Naive B cell (primary cell): ENCODE measurements around the gene PC. TPM values are rescaled to one million over a fixed set of nuclear protein-coding genes. Genes with fewer than 3 reads are reported as not detected.
"Not testable (repeated sequence)": the region's sequence is repeated elsewhere in the genome, so short reads cannot be mapped to it uniquely, and the experiment has no call there.

ENCODE experiments used
- ATAC-seq, 2 donors: fragments of 150-1000 bp; cut with Tn5 transposase; 2 replicates each; pipeline ENCODE4 v1.10.0; 2021; ENCODE audit warnings: low read depth in 2 of 2, mild to moderate bottlenecking in 2 of 2, moderate library complexity in 2 of 2
- DNase-seq: peaks from one replicate; pipeline ENCODE4 v3.0.0; 2022
- H3K27ac Mint-ChIP-seq, 6 donors: one replicate each; pipeline ENCODE4 v1.8.0; 2020 to 2022; ENCODE audit warnings: mild to moderate bottlenecking in 6 of 6, mixed read lengths in 6 of 6, moderate library complexity in 5 of 6, inconsistent platforms in 2 of 6
- H3K27me3 Mint-ChIP-seq, 3 donors: one replicate each; pipeline ENCODE4 v1.8.0; 2021 to 2022; ENCODE audit warnings: mixed read lengths in 3 of 3, mild to moderate bottlenecking in 1 of 3
- H3K36me3 Mint-ChIP-seq, 2 donors: one replicate each; pipeline ENCODE4 v1.8.0; 2020 to 2022; ENCODE audit warnings: mixed read lengths in 2 of 2, inconsistent platforms in 1 of 2, mild to moderate bottlenecking in 1 of 2
- H3K4me1 Mint-ChIP-seq, 3 donors: one replicate each; pipeline ENCODE4 v1.8.0; 2020 to 2022; ENCODE audit warnings: mixed read lengths in 3 of 3, inconsistent platforms in 1 of 3, mild to moderate bottlenecking in 1 of 3, moderate library complexity in 1 of 3
- H3K4me3 Mint-ChIP-seq, 8 donors: one replicate each; pipeline ENCODE4 v1.8.0; 2020 to 2022; ENCODE audit warnings: mild to moderate bottlenecking in 8 of 8, mixed read lengths in 8 of 8, moderate library complexity in 8 of 8, inconsistent platforms in 2 of 8
- H3K9me3 Mint-ChIP-seq, 7 donors: one replicate each; pipeline ENCODE4 v1.8.0; 2020 to 2022; ENCODE audit warnings: mixed read lengths in 7 of 7, mild to moderate bottlenecking in 5 of 7, inconsistent platforms in 2 of 7, moderate library complexity in 1 of 7
- polyA plus RNA-seq, 6 donors: library from polyadenylated mRNA; unstranded; fragments of 300-500 nt; fragmentation: Illumina TruSeq; gene quantifications; one replicate each; pipeline ENCODE4 v1.2.3, GENCODE V29; 2021; ENCODE audit warnings: low read depth in 6 of 6

The PC gene
- polyA plus RNA-seq, 6 donors from 2014 or later: 0.96 to 4.2 (median 1.7) TPM

- peaks cover 0 to 6% of the 10 kb centered on the region in 2 donors for H3K36me3 Mint-ChIP-seq
- H3K9me3 Mint-ChIP-seq: peaks cover 0 to 27% (median 10%) of the 10 kb centered on the region in 7 donors
- H3K27me3 Mint-ChIP-seq: peaks cover 16 to 55% (median 33%) of the 10 kb centered on the region in 3 donors
- H3K4me1 Mint-ChIP-seq: no peaks in the 10 kb centered on the region
- peak within 1 kb of the TSS in 1 of 6 donors; percentile 61 for H3K27ac Mint-ChIP-seq
- DNase-seq (no peak), ATAC-seq (no peak)
- H3K4me3 Mint-ChIP-seq: no peak within 1 kb of the TSS
Measured at GRCh38 chr11:66974724-66975404, 16.7 kb upstream of the PC start, which contains the start of gene C11orf86. Gene C11orf86, plus strand, starts transcription at chr11:66975304. Its CDS starts 59 bp downstream, at chr11:66975363.

GRCh38 chr11:66973956-66974580, 15.9 kb upstream of the PC start:
- ATAC-seq (no peak), DNase-seq (no peak)
- Mint-ChIP-seq H3K36me3 (peaks cover 0 to 6% of the 10 kb centered on the region in 2 donors), H3K4me3 (no peak overlapping the region), H3K27me3 (peaks cover 12 to 53% (median 28%) of the 10 kb centered on the region in 3 donors), H3K9me3 (peaks cover 0 to 20% (median 6%) of the 10 kb centered on the region in 7 donors), H3K27ac (no peak overlapping the region), H3K4me1 (no peaks in the 10 kb centered on the region)

GRCh38 chr11:66971488-66971887, 13.3 kb upstream of the PC start:
- no peak for DNase-seq

GRCh38 chr11:66970807-66971442, 12.7 kb upstream of the PC start:
- H3K27ac Mint-ChIP-seq: peak overlapping the region in 1 of 6 donors; percentile 85
- ATAC-seq (no peak), DNase-seq (no peak)
- peaks cover 0 to 6% of the 10 kb centered on the region in 2 donors for H3K36me3 Mint-ChIP-seq
- H3K4me3 Mint-ChIP-seq: no peak overlapping the region
- H3K9me3 Mint-ChIP-seq: peaks cover 0 to 7% (median 0%) of the 10 kb centered on the region in 7 donors
- peaks cover 0 to 7% (median 0%) of the 10 kb centered on the region in 3 donors for H3K4me1 Mint-ChIP-seq
- H3K27me3 Mint-ChIP-seq: peaks cover 19 to 60% (median 33%) of the 10 kb centered on the region in 3 donors

More at GRCh38 chr11:66971488-66971887, 13.3 kb upstream of the PC start:
- H3K36me3 Mint-ChIP-seq: peaks cover 0 to 6% of the 10 kb centered on the region in 2 donors
- H3K9me3 Mint-ChIP-seq: peaks cover 0 to 7% (median 0%) of the 10 kb centered on the region in 7 donors
- ATAC-seq: no peak
- no peak overlapping the region for H3K27ac Mint-ChIP-seq
- peaks cover 19 to 61% (median 33%) of the 10 kb centered on the region in 3 donors for H3K27me3 Mint-ChIP-seq
- H3K4me3 Mint-ChIP-seq: no peak overlapping the region
- peaks cover 0 to 7% (median 0%) of the 10 kb centered on the region in 3 donors for H3K4me1 Mint-ChIP-seq

GRCh38 chr11:66970371-66970806, 12.2 kb upstream of the PC start:
- ATAC-seq (no peak), DNase-seq (no peak)
- Mint-ChIP-seq H3K9me3 (peaks cover 0 to 7% (median 0%) of the 10 kb centered on the region in 7 donors), H3K4me3 (peak overlapping the region in 1 of 8 donors; percentile 29), H3K27me3 (peaks cover 19 to 60% (median 33%) of the 10 kb centered on the region in 3 donors), H3K4me1 (peaks cover 0 to 7% (median 0%) of the 10 kb centered on the region in 3 donors), H3K27ac (peak overlapping the region in 1 of 6 donors; percentile 85), H3K36me3 (peaks cover 0 to 6% of the 10 kb centered on the region in 2 donors)

- Mint-ChIP-seq H3K9me3 (peaks cover 0 to 7% (median 0%) of the 10 kb centered on the region in 7 donors), H3K27me3 (peaks cover 19 to 65% (median 38%) of the 10 kb centered on the region in 3 donors), H3K4me3 (no peak overlapping the region), H3K4me1 (peaks cover 0 to 7% (median 2%) of the 10 kb centered on the region in 3 donors), H3K36me3 (peaks cover 0 to 6% of the 10 kb centered on the region in 2 donors), H3K27ac (no peak overlapping the region)
- DNase-seq (no peak), ATAC-seq (no peak)
Measured at GRCh38 chr11:66969584-66970225, 11.5 kb upstream of the PC start.

GRCh38 chr11:66967670-66968425, 9.7 kb upstream of the PC start:
- Mint-ChIP-seq H3K4me1 (peaks cover 0 to 7% (median 3%) of the 10 kb centered on the region in 3 donors), H3K27ac (no peak overlapping the region), H3K4me3 (no peak overlapping the region), H3K27me3 (peaks cover 15 to 52% (median 32%) of the 10 kb centered on the region in 3 donors), H3K9me3 (peaks cover 0 to 7% (median 0%) of the 10 kb centered on the region in 7 donors), H3K36me3 (peaks cover 0 to 6% of the 10 kb centered on the region in 2 donors)
- no peak for DNase-seq
- ATAC-seq: no peak

GRCh38 chr11:66966351-66966750, 8.2 kb upstream of the PC start:
- Mint-ChIP-seq H3K9me3 (peaks cover 0 to 7% (median 0%) of the 10 kb centered on the region in 7 donors), H3K27ac (no peak overlapping the region), H3K4me3 (no peak overlapping the region), H3K36me3 (peaks cover 0 to 6% of the 10 kb centered on the region in 2 donors), H3K4me1 (peaks cover 0 to 7% (median 5%) of the 10 kb centered on the region in 3 donors), H3K27me3 (peaks cover 12 to 42% (median 30%) of the 10 kb centered on the region in 3 donors)
- no peak for DNase-seq
- no peak for ATAC-seq

GRCh38 chr11:66964495-66964894, 6.3 kb upstream of the PC start:
- Mint-ChIP-seq H3K27me3 (peaks cover 7 to 27% (median 21%) of the 10 kb centered on the region in 3 donors), H3K4me1 (peaks cover 0 to 7% (median 7%) of the 10 kb centered on the region in 3 donors), H3K9me3 (no peaks in the 10 kb centered on the region), H3K27ac (no peak overlapping the region), H3K36me3 (no peaks in the 10 kb centered on the region), H3K4me3 (no peak overlapping the region)
- ATAC-seq (no peak), DNase-seq (no peak)

GRCh38 chr11:66962801-66963200, 4.6 kb upstream of the PC start:
- no peak for ATAC-seq
- Mint-ChIP-seq H3K36me3 (no peaks in the 10 kb centered on the region), H3K4me3 (no peak overlapping the region), H3K9me3 (no peaks in the 10 kb centered on the region), H3K27ac (no peak overlapping the region), H3K4me1 (peaks cover 8 to 16% (median 14%) of the 10 kb centered on the region in 3 donors), H3K27me3 (peaks cover 4 to 24% (median 19%) of the 10 kb centered on the region in 3 donors)
- no peak for DNase-seq

- Mint-ChIP-seq H3K27ac (no peak overlapping the region), H3K27me3 (peaks cover 0 to 19% (median 16%) of the 10 kb centered on the region in 3 donors), H3K4me3 (no peak overlapping the region), H3K4me1 (peaks cover 8 to 21% (median 18%) of the 10 kb centered on the region in 3 donors), H3K9me3 (no peaks in the 10 kb centered on the region), H3K36me3 (no peaks in the 10 kb centered on the region)
- DNase-seq (no peak), ATAC-seq (no peak)
Measured at GRCh38 chr11:66962247-66962646, 4.1 kb upstream of the PC start.

- H3K27ac Mint-ChIP-seq: peak overlapping the region in 1 of 6 donors; percentile 61
- DNase-seq, H3K4me3 Mint-ChIP-seq, ATAC-seq, H3K9me3 Mint-ChIP-seq, H3K36me3 Mint-ChIP-seq: not testable (repeated sequence)
- peaks cover 0 to 18% (median 16%) of the 10 kb centered on the region in 3 donors for H3K27me3 Mint-ChIP-seq
- H3K4me1 Mint-ChIP-seq: peaks cover 12 to 26% (median 23%) of the 10 kb centered on the region in 3 donors
Measured at GRCh38 chr11:66961691-66962213, 3.6 kb upstream of the PC start.
